ENCODE data around the gene MYO9A.
"Not testable (repeated sequence)": the region's sequence is repeated elsewhere in the genome, so short reads cannot be mapped to it uniquely, and the experiment has no call there.

DNA sequence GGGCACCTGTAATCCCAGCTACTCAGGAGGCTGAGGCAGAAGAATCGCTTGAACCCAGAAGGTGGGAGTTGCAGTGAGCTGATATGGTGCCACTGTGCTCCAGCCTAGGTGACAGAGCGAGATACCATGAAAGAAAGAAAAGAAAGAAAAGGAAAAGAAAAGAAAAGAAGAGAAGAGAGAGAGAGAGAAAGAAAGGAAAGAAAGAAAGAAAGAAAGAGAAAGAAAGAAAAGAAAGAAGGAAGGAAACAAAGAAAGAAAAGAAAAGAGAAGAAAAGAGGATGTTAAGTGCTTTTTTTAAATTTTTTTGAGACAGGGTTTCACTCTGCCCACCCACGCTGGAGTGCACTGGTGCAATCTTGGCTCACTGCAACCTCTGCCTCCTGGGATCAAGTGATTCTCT lies 103.4 kb downstream of the MYO9A start:
- TF ChIP-seq, protein P1, sequence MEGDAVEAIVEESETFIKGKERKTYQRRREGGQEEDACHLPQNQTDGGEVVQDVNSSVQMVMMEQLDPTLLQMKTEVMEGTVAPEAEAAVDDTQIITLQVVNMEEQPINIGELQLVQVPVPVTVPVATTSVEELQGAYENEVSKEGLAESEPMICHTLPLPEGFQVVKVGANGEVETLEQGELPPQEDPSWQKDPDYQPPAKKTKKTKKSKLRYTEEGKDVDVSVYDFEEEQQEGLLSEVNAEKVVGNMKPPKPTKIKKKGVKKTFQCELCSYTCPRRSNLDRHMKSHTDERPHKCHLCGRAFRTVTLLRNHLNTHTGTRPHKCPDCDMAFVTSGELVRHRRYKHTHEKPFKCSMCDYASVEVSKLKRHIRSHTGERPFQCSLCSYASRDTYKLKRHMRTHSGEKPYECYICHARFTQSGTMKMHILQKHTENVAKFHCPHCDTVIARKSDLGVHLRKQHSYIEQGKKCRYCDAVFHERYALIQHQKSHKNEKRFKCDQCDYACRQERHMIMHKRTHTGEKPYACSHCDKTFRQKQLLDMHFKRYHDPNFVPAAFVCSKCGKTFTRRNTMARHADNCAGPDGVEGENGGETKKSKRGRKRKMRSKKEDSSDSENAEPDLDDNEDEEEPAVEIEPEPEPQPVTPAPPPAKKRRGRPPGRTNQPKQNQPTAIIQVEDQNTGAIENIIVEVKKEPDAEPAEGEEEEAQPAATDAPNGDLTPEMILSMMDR (IDR thresholded peaks at IDR 0.05), result not testable (repeated sequence)
- not testable (repeated sequence) for TF ChIP-seq POLR2A (IDR thresholded peaks at IDR 0.05)

Data from body of pancreas (tissue), 4 donors.